ENCODE measurements around the gene ATOSB.
"Not testable (repeated sequence)": the region's sequence is repeated elsewhere in the genome, so short reads cannot be mapped to it uniquely, and the experiment has no call there.

The ATOSB gene

GRCh38 chr9:35115680-35116538 lies at the start of gene ATOSB:
Gene ATOSB (minus strand): TSS chr9:35115862. CDS start chr9:35108274, 7,588 bp downstream.
- peak; percentile 83 for DNase-seq (ENCODE audit: low read depth)

GRCh38 chr9:35164711-35165110 lies 49.0 kb upstream of the ATOSB start:
- no peak for DNase-seq (ENCODE audit: low read depth)

GRCh38 chr9:35163413-35163812 lies 47.8 kb upstream of the ATOSB start:
- DNase-seq (ENCODE audit: low read depth) = no peak

- DNase-seq (ENCODE audit: low read depth) = no peak
Measured at GRCh38 chr9:35162605-35163315, 47.1 kb upstream of the ATOSB start.

GRCh38 chr9:35161713-35162604 lies 46.3 kb upstream of the ATOSB start, which contains the start of gene UNC13B:
Gene UNC13B (plus strand): TSS chr9:35162009. CDS start chr9:35162284, 275 bp downstream.
- DNase-seq (ENCODE audit: low read depth) = peak; percentile 53

GRCh38 chr9:35158501-35159280 lies 43.0 kb upstream of the ATOSB start:
- DNase-seq (ENCODE audit: low read depth) = no peak

GRCh38 chr9:35157836-35158235 lies 42.2 kb upstream of the ATOSB start:
- not testable (repeated sequence) for DNase-seq (ENCODE audit: low read depth)

GRCh38 chr9:35156781-35157180 lies 41.1 kb upstream of the ATOSB start:
- DNase-seq (ENCODE audit: low read depth) = no peak

GRCh38 chr9:35152926-35153325 lies 37.3 kb upstream of the ATOSB start:
- no peak for DNase-seq (ENCODE audit: low read depth)

- not testable (repeated sequence) for DNase-seq (ENCODE audit: low read depth)
Measured at GRCh38 chr9:35147941-35148563, 32.4 kb upstream of the ATOSB start.

GRCh38 chr9:35142037-35142436 lies 26.4 kb upstream of the ATOSB start:
- DNase-seq (ENCODE audit: low read depth) = no peak

GRCh38 chr9:35140093-35140492 lies 24.4 kb upstream of the ATOSB start:
- no peak for DNase-seq (ENCODE audit: low read depth)

- no peak for DNase-seq (ENCODE audit: low read depth)
Measured at GRCh38 chr9:35136866-35137265, 21.2 kb upstream of the ATOSB start.

- DNase-seq (ENCODE audit: low read depth) = no peak
Measured at GRCh38 chr9:35135988-35136387, 20.3 kb upstream of the ATOSB start.

- no peak for DNase-seq (ENCODE audit: low read depth)
Measured at GRCh38 chr9:35134920-35135319, 19.3 kb upstream of the ATOSB start.

- DNase-seq (ENCODE audit: low read depth) = peak; percentile 45
Measured at GRCh38 chr9:35116898-35117551, 1.4 kb upstream of the ATOSB start.

- DNase-seq (ENCODE audit: low read depth) = no peak
Measured at GRCh38 chr9:35116539-35116897, 856 bp upstream of the ATOSB start.

GRCh38 chr9:35114840-35115628 lies 628 bp downstream of the ATOSB start:
- no peak for DNase-seq (ENCODE audit: low read depth)

GRCh38 chr9:35114113-35114839 lies 1.4 kb downstream of the ATOSB start:
- no peak for DNase-seq (ENCODE audit: low read depth)

Data from stimulated activated CD8-positive, alpha-beta memory T cell treated with anti-CD3 and anti-CD28 coated beads, Interleukin-15, amount 100 ng/mL, for 24 hours (primary cell).